HG03064 (cell line): ENCODE results near the gene CAPS.

Experiments
- ATAC-seq: cut with Tn5 transposase; IDR thresholded peaks from one replicate; pipeline ENCODE4 v1.9.1; 2021; ENCODE audit warnings: low read depth; ENCODE audit not compliant: unreplicated experiment

CAPS gene

DNA sequence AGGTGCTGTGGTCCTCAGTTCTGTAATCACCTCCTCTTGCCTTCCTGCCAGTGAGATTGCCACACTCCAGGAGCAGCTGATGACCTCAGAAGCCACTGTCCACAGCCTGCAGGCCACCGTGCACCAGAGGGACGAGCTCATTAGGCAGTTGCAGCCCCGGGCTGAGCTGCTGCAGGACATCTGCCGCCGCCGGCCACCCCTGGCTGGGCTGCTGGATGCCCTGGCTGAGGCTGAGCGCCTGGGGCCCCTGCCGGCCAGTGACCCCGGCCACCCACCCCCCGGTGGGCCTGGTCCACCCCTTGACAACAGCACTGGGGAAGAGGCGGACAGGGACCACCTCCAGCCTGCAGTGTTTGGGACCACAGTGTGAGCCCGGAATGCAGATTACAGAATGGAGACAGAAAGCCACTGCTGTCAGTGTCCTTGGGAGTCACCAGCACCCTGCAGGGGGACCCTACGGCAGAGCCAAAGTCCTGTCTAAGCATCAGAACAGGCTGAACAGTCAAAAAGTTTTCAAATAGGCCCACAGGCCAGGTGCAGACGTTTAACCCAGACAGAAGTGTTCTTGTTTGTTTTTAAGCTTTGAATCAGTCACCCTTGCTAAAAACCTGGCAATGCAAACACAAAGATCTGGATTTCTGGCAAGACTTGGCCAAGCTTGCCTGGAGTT, 5.1 kb upstream of the CAPS start:
- no peak for ATAC-seq

GRCh38 chr19:5910638-5910907, 3.5 kb upstream of the CAPS start:
- ATAC-seq, result no peak

GRCh38 chr19:5911366-5911765, 2.7 kb upstream of the CAPS start:
- ATAC-seq, result no peak

DNA sequence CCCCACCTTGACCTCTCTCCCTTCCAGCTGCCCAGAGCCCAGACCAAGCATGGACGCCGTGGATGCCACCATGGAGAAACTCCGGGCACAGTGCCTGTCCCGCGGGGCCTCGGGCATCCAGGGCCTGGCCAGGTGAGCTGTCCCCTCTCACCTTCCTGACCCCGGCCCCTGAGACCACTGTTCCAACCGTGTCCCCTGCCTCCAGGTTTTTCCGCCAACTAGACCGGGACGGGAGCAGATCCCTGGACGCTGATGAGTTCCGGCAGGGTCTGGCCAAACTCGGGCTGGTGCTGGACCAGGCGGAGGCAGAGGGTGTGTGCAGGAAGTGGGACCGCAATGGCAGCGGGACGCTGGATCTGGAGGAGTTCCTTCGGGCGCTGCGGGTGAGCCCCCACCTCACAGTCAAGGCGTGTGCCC, 312 bp downstream of the CAPS start:
- ATAC-seq, result no peak

DNA sequence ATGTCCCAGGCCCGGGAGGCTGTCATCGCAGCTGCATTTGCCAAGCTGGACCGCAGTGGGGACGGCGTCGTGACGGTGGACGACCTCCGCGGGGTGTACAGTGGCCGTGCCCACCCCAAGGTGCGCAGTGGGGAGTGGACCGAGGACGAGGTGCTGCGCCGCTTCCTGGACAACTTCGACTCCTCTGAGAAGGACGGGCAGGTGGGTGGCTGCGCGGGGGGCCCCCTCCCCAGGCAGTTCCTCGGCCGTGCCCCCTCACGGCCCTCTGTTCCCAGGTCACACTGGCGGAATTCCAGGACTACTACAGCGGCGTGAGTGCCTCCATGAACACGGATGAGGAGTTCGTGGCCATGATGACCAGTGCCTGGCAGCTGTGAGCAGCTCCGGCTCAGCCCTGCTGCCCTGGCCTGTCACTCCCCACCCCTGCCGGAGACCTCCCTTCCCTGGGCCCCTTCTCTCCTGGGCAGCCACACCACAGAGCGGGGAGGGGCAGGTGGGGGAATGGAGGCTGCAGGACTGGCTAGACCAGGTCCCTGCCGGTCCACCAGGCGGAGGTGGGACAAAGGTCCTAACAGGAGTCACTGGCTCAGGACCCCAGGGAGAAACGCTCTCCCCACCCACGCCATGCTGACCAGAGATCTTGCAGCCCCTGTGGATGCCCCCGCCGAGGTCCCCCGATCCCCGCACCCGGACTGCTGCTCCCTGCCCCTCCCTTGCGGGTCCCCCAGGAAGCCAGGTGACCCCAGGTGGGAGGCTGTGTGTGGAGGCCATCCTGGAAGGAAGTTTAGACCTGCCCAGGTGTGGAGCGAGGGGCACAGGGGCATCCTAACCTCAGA, 1.1 kb downstream of the CAPS start:
- ATAC-seq, result no peak

DNA sequence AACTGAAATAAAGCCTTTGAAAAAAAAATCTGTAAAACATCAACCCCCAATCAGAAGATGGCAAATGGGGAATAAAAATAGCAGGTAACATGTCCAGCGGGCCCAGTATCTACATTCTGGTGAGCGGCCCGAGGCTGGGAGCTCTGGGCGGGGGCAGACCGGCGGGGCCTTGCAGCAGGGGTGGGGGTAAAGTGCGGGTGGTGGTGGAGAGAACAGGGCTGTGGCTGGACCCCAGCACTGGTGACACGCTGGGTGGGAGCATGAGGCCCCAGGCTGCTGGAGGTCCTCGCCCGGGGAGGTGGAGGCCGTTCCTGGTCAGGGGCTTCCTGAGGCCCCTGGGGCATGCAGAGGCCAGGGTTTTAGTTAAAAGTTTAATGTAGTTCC, 1.7 kb downstream of the CAPS start:
- no peak for ATAC-seq

- ATAC-seq, result no peak
Measured at GRCh38 chr19:5916181-5916708, 2.2 kb downstream of the CAPS start.

DNA sequence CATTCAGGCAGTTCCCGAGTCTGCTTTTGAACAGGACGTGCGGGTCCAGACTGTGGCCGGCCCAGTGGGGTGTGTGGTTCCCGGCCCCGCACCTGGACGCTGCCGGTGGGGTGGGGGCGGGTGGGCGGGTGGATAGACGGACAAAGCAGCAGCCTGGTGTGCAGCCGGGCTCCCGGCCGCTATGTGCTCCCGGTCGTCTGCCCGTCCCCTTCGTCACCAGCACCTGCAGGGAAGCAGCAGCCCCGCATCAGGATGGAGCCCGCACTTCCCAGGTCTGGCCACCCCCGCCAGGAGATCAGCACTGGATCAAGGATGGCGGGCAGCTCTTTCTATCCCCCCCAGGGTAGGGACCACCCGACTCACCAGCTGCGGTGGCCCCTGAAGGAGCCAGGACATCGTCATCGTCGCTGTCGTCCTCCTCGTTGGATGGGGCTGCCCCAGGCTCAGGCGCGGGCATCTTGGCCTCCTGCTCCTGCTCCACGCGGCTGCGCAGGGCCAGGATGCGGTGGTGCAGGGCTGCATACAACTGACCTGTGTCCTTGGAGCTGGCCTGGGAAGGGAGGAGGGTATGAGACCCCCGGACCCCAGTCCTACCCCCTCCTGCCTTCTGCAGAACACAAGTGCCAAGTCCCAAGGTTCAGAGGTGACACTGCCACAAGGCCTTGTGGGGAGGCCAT, 3.5 kb downstream of the CAPS start:
- ATAC-seq, result no peak

GRCh38 chr19:5918463-5919079, 4.5 kb downstream of the CAPS start:
- ATAC-seq, result no peak

DNA sequence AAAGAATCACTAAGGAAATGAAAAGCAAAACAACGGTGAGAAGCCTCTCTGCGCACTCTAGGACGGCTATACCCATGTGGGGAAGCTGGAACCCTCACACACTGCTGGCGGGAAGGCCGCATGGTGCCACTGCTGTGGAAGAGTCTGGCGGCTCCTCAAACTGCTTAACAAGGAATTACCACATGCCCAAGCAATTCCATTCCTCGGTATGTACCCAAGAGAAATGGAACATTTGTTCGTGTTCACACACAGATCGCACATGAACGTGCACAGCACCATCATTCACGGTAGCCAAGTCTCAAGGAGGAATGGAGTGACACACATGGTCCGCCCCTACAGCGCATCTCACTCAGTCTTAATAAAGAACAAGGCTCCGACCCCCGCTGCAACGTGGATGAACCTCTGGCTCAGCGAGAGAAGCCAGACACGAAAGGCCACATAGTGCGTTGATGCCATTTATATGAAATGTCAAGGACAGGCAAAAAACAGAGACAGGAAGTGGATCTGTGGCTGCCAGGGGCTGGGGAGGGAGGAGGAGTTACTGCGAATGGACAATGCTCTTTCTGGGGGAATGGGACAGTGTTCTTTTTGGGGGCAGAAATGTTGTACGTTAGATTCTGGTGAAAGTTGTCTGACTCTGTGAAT, 7.6 kb downstream of the CAPS start:
- ATAC-seq, result no peak

GRCh38 chr19:5922161-5922545, 8.1 kb downstream of the CAPS start:
- ATAC-seq, result no peak

DNA sequence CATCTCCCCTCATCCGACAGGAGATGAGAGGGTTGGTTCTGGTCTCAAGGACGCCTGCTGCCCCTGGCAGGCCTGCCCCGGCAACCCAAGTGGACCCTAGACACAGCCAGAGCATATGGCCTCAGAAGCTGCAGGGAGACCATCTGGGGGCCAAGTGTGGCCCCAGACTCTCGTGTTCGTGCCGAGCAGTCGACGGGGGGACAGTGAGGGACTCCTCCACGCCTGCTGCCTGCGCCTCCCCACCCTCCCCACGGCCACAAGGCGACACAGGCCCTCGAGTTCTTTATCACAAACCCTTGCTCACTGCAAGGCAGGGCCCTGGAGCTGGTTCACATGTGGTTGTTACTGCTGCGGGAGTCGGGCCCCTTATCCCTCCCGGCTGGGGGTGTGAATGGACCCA, 9.3 kb downstream of the CAPS start:
- ATAC-seq, result no peak

GRCh38 chr19:5925830-5926427, 11.9 kb downstream of the CAPS start:
- no peak for ATAC-seq

DNA sequence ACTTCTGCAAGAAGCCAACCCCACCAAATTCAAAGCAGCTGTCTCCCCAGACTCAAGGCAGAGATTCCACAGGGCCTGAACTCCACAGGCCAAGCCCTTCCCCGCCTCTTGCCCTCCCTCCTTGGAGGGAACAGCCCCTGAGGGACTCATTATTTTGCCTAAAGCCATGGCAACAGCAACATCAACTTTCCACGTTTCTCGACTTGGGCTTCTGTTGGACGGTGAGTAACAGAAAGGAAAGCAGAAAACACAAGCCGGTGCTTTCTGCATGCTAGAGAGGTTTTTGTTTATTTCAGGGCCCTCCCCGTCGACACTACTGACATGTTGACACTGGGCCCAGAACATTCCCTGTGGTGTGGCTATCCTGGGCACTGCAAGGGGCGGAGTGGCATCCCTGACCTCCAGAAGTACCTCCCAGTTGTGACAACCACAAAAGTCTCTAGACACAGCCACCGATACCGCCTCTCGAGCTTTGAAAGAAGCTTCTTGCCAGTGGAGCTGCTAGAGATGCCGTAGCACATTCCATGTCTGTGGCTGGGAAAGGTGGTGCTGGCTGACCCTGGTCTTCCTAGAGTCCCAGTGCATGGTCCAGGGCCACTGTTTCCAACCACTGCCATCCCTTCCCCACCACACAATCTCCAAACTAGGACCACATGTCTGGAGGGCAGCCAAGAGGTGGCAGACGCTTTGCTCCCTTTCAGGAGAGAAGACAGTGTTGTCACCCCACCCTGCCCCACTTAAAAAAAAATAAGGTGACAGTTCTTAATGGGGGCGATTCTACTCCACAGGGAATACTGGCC, 12.8 kb downstream of the CAPS start:
- no peak for ATAC-seq

GRCh38 chr19:5927441-5927821, 13.4 kb downstream of the CAPS start:
- no peak for ATAC-seq

GRCh38 chr19:5929179-5929578, 15.1 kb downstream of the CAPS start:
- no peak for ATAC-seq

DNA sequence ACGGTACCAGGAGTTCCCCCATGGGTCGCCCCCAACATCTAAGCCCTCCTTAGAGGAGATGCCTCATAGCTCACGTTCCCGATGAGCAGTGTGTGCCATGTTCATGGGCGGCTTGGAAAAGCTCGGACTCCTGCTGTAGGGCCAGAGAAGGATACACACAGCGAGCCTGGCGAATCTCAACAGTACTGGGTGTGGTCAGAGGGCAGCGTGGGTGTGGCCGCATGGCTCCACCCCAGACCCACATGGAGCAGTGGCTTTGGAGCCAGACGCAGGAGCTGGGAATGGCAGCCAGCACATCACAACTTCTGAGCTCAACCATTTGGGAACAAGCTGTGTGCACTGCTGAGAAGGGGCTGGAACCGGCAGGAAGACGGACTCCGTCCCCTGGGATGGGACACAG, 15.6 kb downstream of the CAPS start:
- ATAC-seq, result no peak

GRCh38 chr19:5931251-5931650, 17.2 kb downstream of the CAPS start:
- ATAC-seq, result no peak

GRCh38 chr19:5932146-5932545, 18.1 kb downstream of the CAPS start:
- ATAC-seq, result no peak
